Tibial nerve (tissue), 4 donors: Measurements from ENCODE around the gene SLITRK1.

ENCODE experiments used
- CTCF ChIP-seq, 5 experiments: fragments of 200-600 bp in 3 of 5; fragments of 450-650 bp in 2 of 5; sonication (generic) in 3 of 5; IDR thresholded peaks; one replicate each; pipeline ENCODE4 v1.5.1; 2016 to 2019; ENCODE audit warnings: antibody characterized with exemption in 5 of 5, mild to moderate bottlenecking in 3 of 5, moderate library complexity in 2 of 5
- EP300 ChIP-seq, 2 donors: sonication (generic); formaldehyde crosslinking; IDR thresholded peaks; one replicate each; pipeline ENCODE4 v1.6.1; 2017; ENCODE audit warnings: antibody characterized with exemption in 2 of 2, mild to moderate bottlenecking in 1 of 2
- POLR2A ChIP-seq, 2 donors: fragments of 450-650 bp; IDR thresholded peaks; one replicate each; pipeline ENCODE4 v1.6.1; 2017; ENCODE audit warnings: antibody characterized with exemption in 2 of 2, mild to moderate bottlenecking in 2 of 2, moderate library complexity in 2 of 2

GRCh38 chr13:83883061-83883523 lies 818 bp upstream of the SLITRK1 start:
- TF ChIP-seq POLR2A (IDR thresholded peaks at IDR 0.05) = no peak
- TF ChIP-seq CTCF (IDR thresholded peaks at IDR 0.05) = no peak
- TF ChIP-seq EP300 (IDR thresholded peaks at IDR 0.05) = no peak
